Osteoblast (primary cell): ENCODE data around the gene TERT. TPM values are rescaled to one million over a fixed set of nuclear protein-coding genes. Genes with fewer than 3 reads are reported as not detected.
A peak's percentile ranks its signal among the peaks of the same experiment; 100 is the strongest.

Source experiments
- DNase-seq: peaks from one replicate; pipeline ENCODE4 v3.0.0; 2011; ENCODE audit warnings: low spot score, mixed read lengths; ENCODE audit not compliant: insufficient read length; ENCODE audit errors: missing footprints
- H2AFZ ChIP-seq: 2 replicates; pipeline ENCODE4 v1.6.0; 2011; ENCODE audit warnings: mild to moderate bottlenecking, low read length
- H3K27ac ChIP-seq: 2 replicates; pipeline ENCODE4 v1.5.1; 2011; ENCODE audit warnings: mild to moderate bottlenecking, low read depth, low read length, moderate library complexity
- H3K27me3 ChIP-seq: 2 replicates; pipeline ENCODE4 v1.6.0; 2012; ENCODE audit warnings: mild to moderate bottlenecking, control low read depth, inconsistent platforms, low read length, moderate library complexity; ENCODE audit not compliant: insufficient read depth
- H3K36me3 ChIP-seq: 2 replicates; pipeline ENCODE4 v1.5.1; 2011; ENCODE audit warnings: mild to moderate bottlenecking, low read length, control low read depth, moderate library complexity; ENCODE audit not compliant: insufficient read depth
- H3K4me1 ChIP-seq: 2 replicates; pipeline ENCODE4 v1.5.1; 2011; ENCODE audit warnings: mild to moderate bottlenecking, low read length, control low read depth, moderate library complexity; ENCODE audit not compliant: insufficient read depth
- H3K4me2 ChIP-seq: 2 replicates; pipeline ENCODE4 v1.6.0; 2011; ENCODE audit warnings: mild to moderate bottlenecking, low read length; ENCODE audit not compliant: insufficient read depth
- H3K4me3 ChIP-seq: fragments of 200-600 bp; sonication (generic); 3 replicates; pipeline ENCODE4 v1.5.1; 2012; ENCODE audit warnings: mild to moderate bottlenecking, low read length, inconsistent platforms; ENCODE audit not compliant: insufficient read depth
- H3K79me2 ChIP-seq: 2 replicates; pipeline ENCODE4 v1.6.0; 2012; ENCODE audit warnings: mild to moderate bottlenecking, low read length, control low read depth, inconsistent platforms; ENCODE audit not compliant: insufficient read depth
- H3K9me3 ChIP-seq: 2 replicates; pipeline ENCODE4 v1.5.1; 2011; ENCODE audit warnings: low read depth, low read length, control low read depth
- H4K20me1 ChIP-seq: 2 replicates; pipeline ENCODE4 v1.6.0; 2012; ENCODE audit warnings: mild to moderate bottlenecking, low read length, control low read depth; ENCODE audit not compliant: insufficient read depth
- CTCF ChIP-seq: IDR thresholded peaks from 2 replicates; pipeline ENCODE4 v1.5.1; 2011; ENCODE audit warnings: mild to moderate bottlenecking, low read depth, low read length, moderate library complexity; ENCODE audit errors: extremely low read depth
- total RNA-seq: library from RNA; depleted of rRNA; stranded (reverse); fragments of >200 nt; gene quantifications from 2 replicates; pipeline ENCODE4 v1.2.3, GENCODE V29; 2012

The TERT gene
- total RNA-seq, 1 donor: not detected

- Histone ChIP-seq H4K20me1 (no peaks in the 10 kb centered on the region), H3K4me1 (no peaks in the 10 kb centered on the region), H3K9me3 (no peaks in the 10 kb centered on the region), H3K4me3 (no peak overlapping the region), H3K79me2 (no peaks in the 10 kb centered on the region), H3K36me3 (no peaks in the 10 kb centered on the region), H3K4me2 (no peak overlapping the region), H3K27me3 (no peaks in the 10 kb centered on the region), H2AFZ (no peak overlapping the region), H3K27ac (no peak overlapping the region)
- peak; percentile 80 for DNase-seq
- TF ChIP-seq CTCF: no peak
These were observed 12.5 kb downstream of the TERT start for GRCh38 chr5:1282131-1282992.

GRCh38 chr5:1281038-1281882, 13.6 kb downstream of the TERT start:
- peak; percentile 73 for DNase-seq
- TF ChIP-seq CTCF: no peak
- H3K4me2 ChIP-seq: no peak overlapping the region

GRCh38 chr5:1280177-1281037, 14.5 kb downstream of the TERT start:
- no peak overlapping the region for H3K4me2 ChIP-seq
- H3K4me3 ChIP-seq: no peak overlapping the region
- no peaks in the 10 kb centered on the region for H3K4me1 ChIP-seq
- TF ChIP-seq CTCF: no peak
- no peaks in the 10 kb centered on the region for H3K36me3 ChIP-seq
- H3K27me3 ChIP-seq: no peaks in the 10 kb centered on the region
- H3K27ac ChIP-seq: no peak overlapping the region
- H3K79me2 ChIP-seq: no peaks in the 10 kb centered on the region
- H2AFZ ChIP-seq: no peak overlapping the region
- H3K9me3 ChIP-seq: no peaks in the 10 kb centered on the region
- DNase-seq: peak; percentile 59
- no peaks in the 10 kb centered on the region for H4K20me1 ChIP-seq

More at GRCh38 chr5:1281038-1281882, 13.6 kb downstream of the TERT start:
- Histone ChIP-seq H3K79me2 (no peaks in the 10 kb centered on the region), H3K4me3 (no peak overlapping the region), H3K36me3 (no peaks in the 10 kb centered on the region), H2AFZ (no peak overlapping the region), H3K4me1 (no peaks in the 10 kb centered on the region), H4K20me1 (no peaks in the 10 kb centered on the region), H3K9me3 (no peaks in the 10 kb centered on the region), H3K27ac (no peak overlapping the region), H3K27me3 (no peaks in the 10 kb centered on the region)
